Mononuclear cell (primary cell): Measurements from ENCODE around the gene DDIT4L. TPM values are rescaled to one million over a fixed set of nuclear protein-coding genes. Genes with fewer than 3 reads are reported as not detected.

Experiments
- H3K27me3 ChIP-seq: 2 replicates; pipeline ENCODE4 v1.6.0; 2011; ENCODE audit warnings: low read length, control low read depth; ENCODE audit not compliant: insufficient read depth
- H3K4me1 ChIP-seq: 2 replicates; pipeline ENCODE4 v1.5.1; 2011; ENCODE audit warnings: mild to moderate bottlenecking, low read length, control low read depth; ENCODE audit not compliant: insufficient read depth
- H3K4me3 ChIP-seq: 2 replicates; pipeline ENCODE4 v1.5.1; 2011; ENCODE audit warnings: mild to moderate bottlenecking, low read length, moderate library complexity
- H3K9me3 ChIP-seq: 2 replicates; pipeline ENCODE4 v1.5.1; 2011; ENCODE audit warnings: low read depth, mild to moderate bottlenecking, control low read depth, low read length
- total RNA-seq: library from RNA; depleted of rRNA; stranded (reverse); fragments of >200 nt; gene quantifications from one replicate; pipeline ENCODE4 v1.2.3, GENCODE V29; 2012

Gene DDIT4L
- total RNA-seq, 1 donor = 0.21 TPM

- H3K4me3 ChIP-seq = no peak overlapping the region
- no peaks in the 10 kb centered on the region for H3K4me1 ChIP-seq
- H3K27me3 ChIP-seq = no peaks in the 10 kb centered on the region
- no peaks in the 10 kb centered on the region for H3K9me3 ChIP-seq
Measured at GRCh38 chr4:100177126-100177525, 13.1 kb downstream of the DDIT4L start.

- Histone ChIP-seq H3K27me3 (no peaks in the 10 kb centered on the region), H3K4me1 (no peaks in the 10 kb centered on the region), H3K4me3 (no peak overlapping the region), H3K9me3 (no peaks in the 10 kb centered on the region)
Measured at GRCh38 chr4:100175858-100176257, 14.4 kb downstream of the DDIT4L start.

- H3K4me3 ChIP-seq = no peak overlapping the region
- H3K9me3 ChIP-seq = no peaks in the 10 kb centered on the region
- H3K4me1 ChIP-seq = no peaks in the 10 kb centered on the region
- H3K27me3 ChIP-seq = no peaks in the 10 kb centered on the region
Measured at GRCh38 chr4:100174985-100175383, 15.3 kb downstream of the DDIT4L start.

GRCh38 chr4:100170986-100171385 lies 19.3 kb downstream of the DDIT4L start:
- H3K4me1 ChIP-seq = no peaks in the 10 kb centered on the region
- no peaks in the 10 kb centered on the region for H3K27me3 ChIP-seq
- no peaks in the 10 kb centered on the region for H3K9me3 ChIP-seq
- H3K4me3 ChIP-seq = no peak overlapping the region

GRCh38 chr4:100169491-100170485 lies 20.5 kb downstream of the DDIT4L start:
- H3K9me3 ChIP-seq = no peaks in the 10 kb centered on the region
- no peaks in the 10 kb centered on the region for H3K4me1 ChIP-seq
- no peak overlapping the region for H3K4me3 ChIP-seq
- no peaks in the 10 kb centered on the region for H3K27me3 ChIP-seq

GRCh38 chr4:100168521-100168920 lies 21.7 kb downstream of the DDIT4L start:
- H3K4me1 ChIP-seq = no peaks in the 10 kb centered on the region
- H3K9me3 ChIP-seq = no peaks in the 10 kb centered on the region
- H3K27me3 ChIP-seq = no peaks in the 10 kb centered on the region
- no peak overlapping the region for H3K4me3 ChIP-seq

GRCh38 chr4:100166297-100167039 lies 23.8 kb downstream of the DDIT4L start:
- H3K27me3 ChIP-seq = no peaks in the 10 kb centered on the region
- no peak overlapping the region for H3K4me3 ChIP-seq
- H3K4me1 ChIP-seq = no peaks in the 10 kb centered on the region
- peaks cover 10% of the 10 kb centered on the region for H3K9me3 ChIP-seq

- Histone ChIP-seq H3K4me1 (no peaks in the 10 kb centered on the region), H3K9me3 (peaks cover 16% of the 10 kb centered on the region), H3K4me3 (no peak overlapping the region), H3K27me3 (no peaks in the 10 kb centered on the region)
Measured at GRCh38 chr4:100165809-100166208, 24.5 kb downstream of the DDIT4L start.

- no peaks in the 10 kb centered on the region for H3K27me3 ChIP-seq
- peaks cover 16% of the 10 kb centered on the region for H3K9me3 ChIP-seq
- H3K4me1 ChIP-seq = no peaks in the 10 kb centered on the region
- H3K4me3 ChIP-seq = no peak overlapping the region
Measured at GRCh38 chr4:100164808-100165760, 25.2 kb downstream of the DDIT4L start.

- no peaks in the 10 kb centered on the region for H3K27me3 ChIP-seq
- peaks cover 16% of the 10 kb centered on the region for H3K9me3 ChIP-seq
- H3K4me3 ChIP-seq = no peak overlapping the region
- no peaks in the 10 kb centered on the region for H3K4me1 ChIP-seq
Measured at GRCh38 chr4:100162027-100162685, 28.1 kb downstream of the DDIT4L start.

GRCh38 chr4:100149190-100149589 lies 41.1 kb downstream of the DDIT4L start:
- Histone ChIP-seq H3K9me3 (no peaks in the 10 kb centered on the region), H3K4me3 (no peak overlapping the region), H3K4me1 (no peaks in the 10 kb centered on the region), H3K27me3 (no peaks in the 10 kb centered on the region)

GRCh38 chr4:100147684-100148083 lies 42.6 kb downstream of the DDIT4L start:
- Histone ChIP-seq H3K4me1 (no peaks in the 10 kb centered on the region), H3K4me3 (no peak overlapping the region), H3K9me3 (no peaks in the 10 kb centered on the region), H3K27me3 (no peaks in the 10 kb centered on the region)

GRCh38 chr4:100147198-100147597 lies 43.1 kb downstream of the DDIT4L start:
- H3K27me3 ChIP-seq = no peaks in the 10 kb centered on the region
- no peaks in the 10 kb centered on the region for H3K4me1 ChIP-seq
- no peak overlapping the region for H3K4me3 ChIP-seq
- no peaks in the 10 kb centered on the region for H3K9me3 ChIP-seq

GRCh38 chr4:100146756-100147155 lies 43.5 kb downstream of the DDIT4L start:
- H3K4me3 ChIP-seq = no peak overlapping the region
- no peaks in the 10 kb centered on the region for H3K9me3 ChIP-seq
- no peaks in the 10 kb centered on the region for H3K4me1 ChIP-seq
- H3K27me3 ChIP-seq = no peaks in the 10 kb centered on the region
